Hepatocyte (in vitro differentiated cells): ENCODE data around the gene CDKN3. TPM values are rescaled to one million over a fixed set of nuclear protein-coding genes. Genes with fewer than 3 reads are reported as not detected.
A peak's percentile ranks its signal among the peaks of the same experiment; 100 is the strongest.

Experiments
- DNase-seq: peaks from one replicate; pipeline ENCODE4 v3.0.0-alpha.2; 2016; ENCODE audit warnings: low spot score
- H2AFZ ChIP-seq: fragments of 200-600 bp; sonication (generic); 2 replicates; pipeline ENCODE4 v1.6.0; 2016; ENCODE audit warnings: antibody characterized with exemption, mild to moderate bottlenecking
- H3K27ac ChIP-seq: fragments of 200-600 bp; sonication (generic); 2 replicates; pipeline ENCODE4 v1.5.1; 2016; ENCODE audit warnings: mild to moderate bottlenecking
- H3K27me3 ChIP-seq: fragments of 200-600 bp; sonication (generic); 2 replicates; pipeline ENCODE4 v1.6.1; 2016
- H3K36me3 ChIP-seq: fragments of 200-600 bp; sonication (generic); replicated peaks from 2 replicates; pipeline ENCODE4 v1.5.1; 2016; ENCODE audit warnings: low read depth; ENCODE audit not compliant: insufficient read depth
- H3K4me1 ChIP-seq: fragments of 200-600 bp; sonication (generic); 2 replicates; pipeline ENCODE4 v1.5.1; 2016; ENCODE audit warnings: mild to moderate bottlenecking, moderate library complexity; ENCODE audit not compliant: insufficient read depth
- H3K4me2 ChIP-seq: fragments of 200-600 bp; sonication (generic); 2 replicates; pipeline ENCODE4 v1.6.0; 2016
- H3K4me3 ChIP-seq: fragments of 200-600 bp; sonication (generic); 2 replicates; pipeline ENCODE4 v1.5.1; 2016; ENCODE audit warnings: mild to moderate bottlenecking
- H3K79me2 ChIP-seq: fragments of 200-600 bp; sonication (generic); 2 replicates; pipeline ENCODE4 v1.6.0; 2017; ENCODE audit warnings: mild to moderate bottlenecking
- H3K9me2 ChIP-seq: fragments of 200-600 bp; sonication (generic); replicated peaks from 2 replicates; pipeline ENCODE4 v1.6.0; 2017; ENCODE audit warnings: mild to moderate bottlenecking; ENCODE audit not compliant: insufficient read depth
- H3K9me3 ChIP-seq: fragments of 200-600 bp; sonication (generic); 2 replicates; pipeline ENCODE4 v1.5.1; 2016; ENCODE audit warnings: low read depth, mild to moderate bottlenecking
- H4K20me1 ChIP-seq: fragments of 200-600 bp; sonication (generic); 2 replicates; pipeline ENCODE4 v1.6.0; 2016; ENCODE audit warnings: mild to moderate bottlenecking; ENCODE audit not compliant: insufficient read depth, poor library complexity, severe bottlenecking
- CTCF ChIP-seq: fragments of 200-600 bp; sonication (generic); IDR thresholded peaks from 2 replicates; pipeline ENCODE4 v1.5.1; 2016; ENCODE audit warnings: antibody characterized with exemption, mild to moderate bottlenecking; ENCODE audit not compliant: poor library complexity
- EZH2 ChIP-seq: fragments of 200-600 bp; sonication (generic); IDR thresholded peaks from 2 replicates; pipeline ENCODE4 v1.6.1; 2016; ENCODE audit warnings: antibody characterized with exemption, mild to moderate bottlenecking, borderline replicate concordance
- EZH2phosphoT487 ChIP-seq: fragments of 200-600 bp; sonication (generic); IDR thresholded peaks from one replicate; pipeline ENCODE4 v1.6.1; 2018; ENCODE audit warnings: antibody characterized with exemption, mild to moderate bottlenecking, low read depth, moderate library complexity; ENCODE audit not compliant: unreplicated experiment, severe bottlenecking
- WGBS: methylation state at CpG from one replicate; pipeline ENCODE4 v1.1.6; 2016; ENCODE audit warnings: low lambda C conversion rate; ENCODE audit errors: missing lambda C conversion rate; 5-methylcytosine and 5-hydroxymethylcytosine counted together
- polyA plus RNA-seq: library from polyadenylated mRNA; unstranded; fragments of >200 nt; fragmentation: Nextera tagmentation; extraction: Ambion mirVana; gene quantifications from 2 replicates; pipeline ENCODE4 v1.2.1, GENCODE V29; 2016
- total RNA-seq: library from RNA; depleted of rRNA; stranded (reverse); fragments of >200 nt; gene quantifications from 2 replicates; pipeline ENCODE4 v1.2.3, GENCODE V29; 2014

The CDKN3 gene
- 11.7 and 17.5 TPM in 2 replicates for total RNA-seq
- polyA plus RNA-seq: 18.8 and 19.3 TPM in 2 replicates

DNA sequence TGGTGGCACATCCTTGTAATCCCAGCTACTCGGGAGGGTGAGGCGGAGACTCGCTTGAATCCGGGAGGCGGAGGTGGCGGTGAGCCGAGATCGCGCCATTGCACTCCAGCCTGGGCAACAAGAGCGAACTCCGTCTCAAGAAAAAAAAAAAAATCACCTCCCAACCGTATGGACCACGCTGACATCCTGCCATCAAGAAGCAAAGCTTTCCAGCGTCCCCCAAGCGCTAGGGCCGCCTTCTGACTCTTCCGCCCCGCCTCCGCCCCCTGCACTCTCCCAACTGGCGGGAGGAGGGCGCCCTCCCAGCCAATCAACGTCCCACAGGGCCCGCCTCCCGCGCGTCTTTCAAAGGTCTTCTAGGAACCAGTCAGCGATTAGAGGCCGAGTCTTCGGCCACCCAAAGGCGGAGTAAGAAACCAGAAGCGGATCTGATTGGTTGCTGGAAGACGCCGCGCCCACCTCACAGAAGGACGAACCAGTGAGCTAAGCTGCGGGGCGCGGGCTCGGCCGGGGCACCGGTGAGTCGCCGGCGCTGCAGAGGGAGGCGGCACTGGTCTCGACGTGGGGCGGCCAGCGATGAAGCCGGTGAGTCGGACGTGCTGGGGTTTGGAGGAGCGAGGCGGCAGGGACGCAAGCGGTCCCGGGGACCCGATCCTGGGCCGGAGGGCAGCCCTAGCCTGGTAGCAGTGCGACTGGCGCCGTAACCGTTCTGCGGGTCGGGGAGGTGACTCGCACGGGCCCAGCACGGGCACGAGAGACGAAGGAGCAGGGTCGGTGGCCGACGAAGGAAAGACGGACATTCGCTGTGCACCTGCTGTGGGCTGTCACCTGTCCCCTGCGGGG is at the start of gene CDKN3:
CDKN3 (plus strand) TSS at position 515 of the 843 bp plus-strand sequence; CDS start at position 577, 62 bp downstream.
- H3K4me3 ChIP-seq: peak within 1 kb of the TSS; percentile 28
- H3K4me2 ChIP-seq: peak within 1 kb of the TSS; percentile 89
- 3% methylated on average over 62 of the region's 76 CpGs for WGBS
- no peaks in the 10 kb centered on the region for H4K20me1 ChIP-seq
- H3K27me3 ChIP-seq: no peaks in the 10 kb centered on the region
- H3K9me3 ChIP-seq: no peaks in the 10 kb centered on the region
- no peaks in the 10 kb centered on the region for H3K4me1 ChIP-seq
- peak; percentile 99 for DNase-seq
- H3K79me2 ChIP-seq: peaks cover 2% of the 10 kb centered on the region
- no peaks in the 10 kb centered on the region for H3K9me2 ChIP-seq
- peak within 1 kb of the TSS; percentile 55 for H2AFZ ChIP-seq
- H3K27ac ChIP-seq: peak within 1 kb of the TSS; percentile 14
- TF ChIP-seq EZH2 (no peak), CTCF (peak; percentile 44), EZH2phosphoT487 (no peak)
- H3K36me3 ChIP-seq: no peaks in the 10 kb centered on the region

- Histone ChIP-seq H3K4me2 (no peak overlapping the region), H2AFZ (no peak overlapping the region), H3K9me2 (no peaks in the 10 kb centered on the region), H3K9me3 (no peaks in the 10 kb centered on the region), H4K20me1 (no peaks in the 10 kb centered on the region), H3K4me1 (no peaks in the 10 kb centered on the region), H3K79me2 (no peaks in the 10 kb centered on the region), H3K27ac (no peak overlapping the region), H3K36me3 (no peaks in the 10 kb centered on the region), H3K27me3 (no peaks in the 10 kb centered on the region), H3K4me3 (no peak overlapping the region)
- TF ChIP-seq CTCF (no peak), EZH2 (no peak), EZH2phosphoT487 (no peak)
- WGBS: 93% methylated on average over 7 of the region's 7 CpGs
- DNase-seq: no peak
These were observed 49.8 kb upstream of the CDKN3 start for GRCh38 chr14:54347044-54347443.

- Histone ChIP-seq H3K9me2 (no peaks in the 10 kb centered on the region), H3K4me1 (peaks cover 6% of the 10 kb centered on the region), H3K9me3 (no peaks in the 10 kb centered on the region), H4K20me1 (no peaks in the 10 kb centered on the region), H3K36me3 (no peaks in the 10 kb centered on the region), H3K27ac (no peak overlapping the region), H2AFZ (no peak overlapping the region), H3K4me2 (no peak overlapping the region), H3K79me2 (no peaks in the 10 kb centered on the region), H3K4me3 (no peak overlapping the region), H3K27me3 (no peaks in the 10 kb centered on the region)
- TF ChIP-seq EZH2phosphoT487 (no peak), CTCF (peak; percentile 91), EZH2 (no peak)
- 47% methylated on average over 5 of the region's 5 CpGs for WGBS
- DNase-seq: peak; percentile 85
These were observed 48.7 kb upstream of the CDKN3 start for GRCh38 chr14:54348001-54348611.
